GM19397 (cell line): ENCODE measurements around the gene ECPAS.
"Not testable (repeated sequence)": the region's sequence is repeated elsewhere in the genome, so short reads cannot be mapped to it uniquely, and the experiment has no call there.

Experiments used
- ATAC-seq: cut with Tn5 transposase; IDR thresholded peaks from one replicate; pipeline ENCODE4 v1.9.1; 2021; ENCODE audit warnings: mild to moderate bottlenecking, moderate library complexity; ENCODE audit not compliant: unreplicated experiment

ECPAS gene

DNA sequence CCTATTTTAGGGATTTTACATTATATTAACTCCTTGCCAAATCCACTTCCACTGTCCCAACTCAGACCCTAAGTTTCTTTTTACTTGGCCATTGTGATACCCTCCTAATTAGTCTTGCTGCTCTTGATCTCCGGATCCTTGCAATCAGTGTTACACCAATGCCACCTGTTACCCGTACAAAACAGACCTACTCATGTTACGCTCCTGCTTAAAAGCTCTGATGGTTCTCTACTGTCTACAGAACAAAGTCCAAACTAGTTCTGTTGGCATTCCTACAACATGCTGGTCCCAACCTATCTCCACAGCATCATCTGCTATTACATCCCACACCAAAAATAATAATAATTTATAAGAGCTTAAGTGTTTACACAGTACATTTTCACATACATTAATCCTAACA is 9.8 kb downstream of the ECPAS start:
- ATAC-seq: no peak

DNA sequence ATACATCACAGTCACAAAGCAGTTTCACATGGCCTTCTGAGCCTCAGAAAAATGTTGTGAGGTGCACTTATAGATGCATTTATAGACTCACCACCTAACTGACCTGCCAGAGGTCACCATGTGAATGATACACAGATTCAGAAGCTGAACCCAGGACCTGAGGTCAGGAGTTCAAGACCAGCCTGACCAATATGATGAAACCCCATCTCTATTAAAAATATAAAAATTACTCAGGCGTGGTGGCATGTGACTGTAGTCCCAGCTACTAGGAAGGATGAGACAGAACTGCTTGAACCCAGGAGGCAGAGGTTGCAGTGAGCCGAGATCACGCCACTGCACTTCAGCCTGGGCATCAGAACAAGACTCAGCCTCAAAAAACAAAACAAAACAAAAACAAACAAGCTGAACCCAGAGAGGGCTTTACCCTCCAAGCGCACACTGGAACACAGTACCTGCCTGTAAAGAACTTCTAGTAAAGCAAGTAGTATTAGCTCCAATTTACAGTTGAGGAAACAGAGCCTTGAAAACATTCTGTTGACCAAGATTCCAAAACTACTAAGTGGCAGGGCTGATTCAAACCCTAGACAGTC is 16.3 kb downstream of the ECPAS start:
- no peak for ATAC-seq

DNA sequence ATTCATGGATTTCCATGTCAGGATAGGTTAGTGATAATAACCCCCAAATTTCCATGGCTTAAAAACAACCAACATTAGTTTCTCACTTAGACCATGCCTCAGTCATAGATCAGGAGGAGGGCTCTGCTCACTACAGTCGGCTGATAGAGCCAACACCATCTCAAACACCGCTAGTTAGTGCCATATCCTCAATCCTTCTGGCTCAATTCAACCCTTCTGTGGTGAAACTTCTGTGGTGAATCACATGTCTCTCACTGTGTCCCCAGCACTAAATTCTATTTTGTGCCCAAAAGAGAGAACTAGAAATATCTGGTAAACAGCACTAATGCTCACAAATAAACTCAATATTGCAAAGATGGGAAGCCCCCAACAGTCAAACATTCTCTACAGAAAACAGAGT is 21.1 kb downstream of the ECPAS start:
- no peak for ATAC-seq

DNA sequence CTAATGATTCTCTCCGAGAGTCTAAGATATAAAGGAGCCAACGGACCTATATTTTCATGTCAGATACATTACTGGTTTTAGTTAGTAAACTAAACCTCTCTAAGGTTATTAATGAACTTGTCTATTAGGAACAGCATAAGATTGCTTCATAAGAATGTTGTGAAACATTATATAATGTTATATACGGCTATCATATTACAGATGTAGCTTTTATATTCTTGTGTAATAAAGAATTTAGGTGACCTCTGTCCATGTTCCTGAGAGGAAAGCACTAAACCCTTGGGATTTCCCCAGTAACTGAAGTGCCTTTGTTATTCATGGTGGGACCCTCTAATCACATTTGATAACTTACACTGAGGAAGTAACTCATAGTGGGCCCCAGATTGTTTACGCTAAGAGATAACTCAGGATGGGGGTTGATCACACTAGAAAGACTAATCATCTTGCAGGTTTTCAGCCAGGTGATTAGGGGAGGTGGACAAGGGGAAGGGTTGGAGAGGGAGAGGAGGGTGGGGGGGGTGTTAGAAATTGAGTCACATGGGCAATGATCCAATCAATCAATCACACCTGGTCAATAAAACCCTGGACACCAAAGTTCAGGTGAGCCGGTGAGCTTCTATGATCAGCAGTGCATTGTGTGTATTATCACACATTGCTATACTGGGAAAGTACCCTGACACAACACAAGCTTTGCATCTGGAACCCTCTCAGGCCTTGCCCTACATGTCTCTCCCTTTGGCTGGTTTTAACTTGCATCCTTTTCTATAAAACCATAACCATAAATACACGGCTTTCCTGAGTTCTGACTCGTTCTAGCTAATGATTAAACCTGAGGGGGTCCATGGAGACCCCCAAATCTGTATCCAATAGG is 25.8 kb downstream of the ECPAS start:
- ATAC-seq: no peak

DNA sequence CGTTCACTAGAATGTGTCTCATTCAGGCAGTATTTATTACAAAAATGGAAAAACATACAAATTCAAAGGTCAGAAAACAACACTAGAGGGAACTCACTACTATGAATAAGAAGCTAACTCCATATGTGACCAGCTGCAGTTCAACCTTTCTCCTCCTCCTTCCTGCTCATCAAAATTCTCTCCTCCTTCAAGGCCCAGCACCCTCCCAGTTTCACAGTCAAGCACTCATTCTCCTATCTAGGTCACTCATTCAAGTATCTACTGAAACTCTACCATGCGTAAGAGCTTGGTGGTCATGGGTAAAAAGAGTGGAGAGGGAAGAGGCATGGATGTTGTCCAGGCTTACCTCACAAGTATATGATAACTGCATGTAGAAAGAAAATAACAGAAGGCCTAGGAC is 27.7 kb downstream of the ECPAS start:
- no peak for ATAC-seq

DNA sequence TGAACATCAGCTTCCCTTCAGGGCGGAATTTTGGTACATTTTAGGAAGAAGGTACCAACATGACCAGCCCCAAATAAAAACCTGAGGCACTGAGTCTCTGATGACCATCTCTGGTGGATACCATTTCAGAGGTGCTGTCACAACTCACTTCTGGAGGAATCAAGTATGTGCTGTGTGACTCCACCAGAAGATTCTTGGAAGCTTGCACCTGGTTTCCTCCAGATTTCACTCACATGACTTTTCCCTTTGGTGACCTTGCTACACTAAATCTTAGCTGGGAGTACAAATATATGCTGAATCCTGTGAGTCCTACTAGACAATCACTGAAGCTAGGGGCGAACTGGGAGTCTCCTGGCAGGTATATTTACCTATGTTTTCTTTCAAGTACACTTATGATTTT is 28.5 kb downstream of the ECPAS start:
- no peak for ATAC-seq

DNA sequence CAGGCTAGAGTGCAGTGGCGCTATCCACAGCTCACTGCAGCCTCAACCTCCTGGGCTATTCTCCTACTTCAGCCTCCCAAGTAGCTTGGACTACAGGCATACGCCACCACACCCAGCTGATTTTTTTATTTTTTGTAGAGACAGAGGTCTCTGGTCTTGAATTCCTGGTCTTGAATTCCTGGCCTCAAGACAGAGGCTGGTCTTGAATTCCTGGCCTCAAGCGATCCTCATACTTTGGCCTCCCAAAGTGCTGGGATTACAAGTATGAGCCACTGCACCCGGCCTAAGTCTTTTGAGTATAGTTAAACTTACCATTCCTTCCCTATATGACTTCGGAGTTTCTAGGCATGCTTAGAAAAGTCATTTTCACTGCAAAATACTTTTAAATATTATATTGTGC is 29.4 kb downstream of the ECPAS start:
- no peak for ATAC-seq

DNA sequence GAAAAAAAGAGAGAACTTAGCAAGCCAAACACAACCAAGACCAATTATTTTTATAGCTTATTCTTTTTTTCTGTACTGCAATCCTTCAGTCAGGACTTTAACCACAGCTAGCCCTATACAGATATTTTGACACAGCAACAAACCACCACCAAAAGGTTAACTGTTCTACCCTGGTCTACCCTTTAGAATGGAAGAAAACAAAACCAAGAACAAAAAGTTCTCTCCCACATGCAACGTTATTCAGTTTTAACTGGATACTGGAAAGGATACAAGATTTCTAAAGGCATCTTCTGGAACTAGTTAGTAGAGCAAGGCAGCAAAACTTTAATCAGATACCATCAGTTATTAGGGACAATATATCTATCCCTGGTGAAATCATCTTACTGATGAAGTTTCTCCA is 32.6 kb downstream of the ECPAS start:
- no peak for ATAC-seq

DNA sequence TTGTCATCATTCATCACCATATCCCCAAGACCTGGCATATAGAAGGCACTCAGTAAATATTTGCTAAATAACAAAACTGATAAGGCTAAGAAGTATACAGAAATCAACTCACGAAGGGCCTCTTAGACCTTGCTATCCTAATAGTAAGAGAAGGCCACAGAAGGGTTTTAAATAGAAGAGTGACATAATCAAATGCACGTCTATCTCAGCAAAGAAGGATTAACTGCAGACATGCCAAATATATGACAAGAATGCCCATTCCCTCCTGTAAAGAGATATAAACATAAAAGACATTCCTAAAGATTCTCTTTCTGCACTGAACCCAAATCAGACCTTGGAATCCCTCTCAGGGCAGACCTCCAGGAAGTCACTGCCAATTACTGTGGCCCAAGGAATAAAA is 34.1 kb downstream of the ECPAS start:
- no peak for ATAC-seq

DNA sequence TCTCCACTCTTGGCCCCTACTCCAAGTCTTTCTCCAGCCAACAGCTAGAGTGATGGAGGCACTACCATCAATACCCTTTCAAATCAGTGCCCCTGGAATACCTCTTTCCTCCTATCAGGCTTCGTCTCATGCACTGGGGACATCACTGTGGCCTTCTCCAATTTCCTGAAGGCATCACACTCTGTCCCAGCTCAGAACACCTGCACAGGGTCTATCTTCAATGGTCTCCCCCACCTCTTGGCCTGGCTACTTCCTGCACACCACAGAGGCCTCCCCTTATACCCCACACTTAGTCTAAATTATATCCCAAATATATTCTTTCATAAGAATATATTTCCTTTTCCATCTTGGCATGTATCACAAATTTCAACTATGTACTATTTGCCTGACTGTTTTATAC is 34.5 kb downstream of the ECPAS start:
- ATAC-seq: no peak

DNA sequence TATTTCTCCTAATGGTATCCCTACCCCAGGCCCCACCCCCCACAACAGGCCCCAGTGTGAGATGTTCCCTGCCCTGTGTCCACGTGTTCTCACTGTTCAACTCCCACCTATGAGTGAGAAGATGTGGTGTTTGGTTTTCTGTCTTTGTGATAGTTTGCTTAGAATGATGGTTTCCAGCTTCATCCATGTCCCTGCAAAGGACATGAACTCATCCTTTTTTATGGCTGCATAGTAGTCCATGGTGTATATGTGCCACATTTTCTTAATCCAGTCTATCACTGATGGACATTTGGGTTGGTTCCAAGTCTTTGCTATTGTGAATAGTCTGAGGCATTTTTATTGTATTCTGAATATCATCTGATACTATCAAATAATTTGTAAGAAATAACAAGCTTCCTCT is 38.4 kb downstream of the ECPAS start:
- not testable (repeated sequence) for ATAC-seq

DNA sequence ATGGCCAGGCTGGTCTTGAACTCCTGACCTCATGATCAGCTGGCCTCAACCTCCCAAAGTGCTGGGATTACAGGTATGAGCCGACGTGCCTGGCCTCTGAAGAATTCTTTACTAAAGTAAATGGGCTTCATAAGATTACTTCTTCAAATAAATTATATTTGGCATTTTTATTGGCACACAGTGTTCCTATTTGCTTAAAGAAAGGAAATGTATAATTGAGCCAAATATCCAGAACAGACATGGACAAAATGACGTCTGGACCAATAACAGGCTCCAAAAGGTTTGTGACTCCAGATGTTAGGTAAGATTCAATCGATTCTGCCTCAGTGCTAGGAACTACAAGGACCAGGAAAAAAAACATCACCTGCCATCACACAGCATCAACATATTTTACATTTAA is 40.7 kb downstream of the ECPAS start:
- ATAC-seq: no peak

DNA sequence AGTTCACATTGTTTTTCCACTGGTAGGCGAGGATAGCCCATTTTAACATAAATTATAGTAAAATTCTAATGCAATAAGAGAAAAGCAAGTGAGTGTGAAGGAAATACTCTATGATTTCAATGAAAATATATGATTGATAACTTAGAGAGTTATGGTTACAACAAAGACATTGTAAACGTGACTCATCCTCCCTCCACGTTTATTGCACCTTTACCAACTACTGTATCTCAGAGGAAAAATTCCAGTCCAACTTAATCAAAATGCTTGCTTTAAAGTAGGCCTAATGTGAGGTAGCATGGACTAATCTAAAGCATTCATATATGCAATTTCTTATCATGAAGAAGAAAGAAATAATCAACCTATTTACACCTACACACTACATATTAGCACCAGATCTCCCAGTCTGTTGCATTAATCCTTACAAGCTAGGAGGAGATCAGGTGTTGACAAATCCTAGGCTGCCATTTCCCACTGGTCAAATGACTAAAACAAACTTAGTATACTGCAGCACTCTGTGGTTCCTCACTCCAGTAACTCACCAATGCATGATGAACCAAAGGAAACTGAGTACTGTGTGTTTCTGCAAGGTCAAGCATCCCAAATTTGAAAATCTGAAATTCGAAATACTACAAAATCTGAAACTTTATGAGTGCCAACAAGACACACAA is 41.7 kb downstream of the ECPAS start:
- no peak for ATAC-seq

DNA sequence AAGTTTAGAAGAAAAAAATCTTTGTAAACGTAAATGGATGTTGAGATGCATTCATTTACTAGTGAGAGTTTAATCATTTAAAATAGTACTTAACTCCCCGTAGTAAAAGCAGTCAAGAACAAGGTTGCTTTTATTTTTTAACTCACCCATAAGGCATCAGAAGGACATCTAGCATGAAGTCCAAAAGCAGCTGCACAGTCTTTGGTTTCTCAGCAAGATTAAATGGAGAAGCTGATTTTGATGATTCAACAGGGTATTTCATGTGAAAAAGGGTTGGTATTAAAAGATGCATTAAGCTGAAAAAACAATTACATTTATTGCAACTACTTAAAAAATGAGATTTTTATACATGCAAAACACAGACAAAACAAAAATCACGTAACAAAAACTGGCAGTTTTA is 44.0 kb downstream of the ECPAS start:
- no peak for ATAC-seq

DNA sequence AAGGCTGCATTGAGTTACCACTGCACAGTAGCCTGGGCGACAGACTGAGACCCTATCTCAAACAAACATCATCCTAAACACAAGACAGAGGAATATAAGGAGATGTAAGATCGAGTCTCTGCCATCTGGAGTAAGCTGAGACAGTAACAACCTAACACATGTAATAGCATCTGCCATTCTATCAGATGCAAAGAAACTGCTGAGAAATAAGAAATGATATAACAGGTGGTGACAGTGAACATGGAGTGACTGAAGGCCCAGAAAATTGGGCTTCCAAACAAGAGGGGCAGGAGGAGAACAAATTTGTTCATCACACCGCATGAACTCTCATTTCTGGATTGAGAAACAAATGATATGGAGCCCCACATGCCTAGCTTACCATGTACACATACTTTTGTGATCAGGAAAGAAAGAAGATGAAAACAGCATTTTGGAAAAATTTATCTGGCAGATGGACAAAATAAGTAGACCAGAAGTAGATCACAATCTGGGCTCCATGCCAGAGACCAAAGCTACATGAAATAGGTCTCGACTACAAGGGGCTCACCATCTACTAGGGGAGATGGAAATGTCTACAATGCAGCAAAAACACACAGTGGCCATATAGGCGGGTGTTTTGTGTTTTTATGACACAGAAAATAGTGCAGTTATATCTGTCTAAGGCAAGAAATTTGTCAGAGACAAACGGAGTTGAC is 45.5 kb downstream of the ECPAS start:
- ATAC-seq: no peak

DNA sequence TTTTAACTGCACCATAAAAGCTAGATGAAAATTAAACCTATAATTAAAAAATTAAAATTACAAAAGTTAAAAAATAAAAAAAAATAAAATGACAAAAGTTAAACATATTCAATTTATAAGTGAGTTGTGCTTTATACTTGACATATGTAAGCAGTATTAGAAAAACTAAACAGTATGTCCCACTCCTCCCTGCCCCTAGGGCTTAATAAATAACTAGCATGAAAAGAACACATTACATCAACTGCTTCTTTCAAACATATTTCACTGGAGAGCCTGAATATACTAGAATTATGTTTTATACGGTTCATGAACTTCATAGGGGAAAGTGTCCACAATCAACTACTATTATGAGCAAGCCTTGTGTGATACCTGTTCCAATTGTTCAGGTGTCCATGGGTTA is 47.6 kb downstream of the ECPAS start:
- ATAC-seq: no peak

DNA sequence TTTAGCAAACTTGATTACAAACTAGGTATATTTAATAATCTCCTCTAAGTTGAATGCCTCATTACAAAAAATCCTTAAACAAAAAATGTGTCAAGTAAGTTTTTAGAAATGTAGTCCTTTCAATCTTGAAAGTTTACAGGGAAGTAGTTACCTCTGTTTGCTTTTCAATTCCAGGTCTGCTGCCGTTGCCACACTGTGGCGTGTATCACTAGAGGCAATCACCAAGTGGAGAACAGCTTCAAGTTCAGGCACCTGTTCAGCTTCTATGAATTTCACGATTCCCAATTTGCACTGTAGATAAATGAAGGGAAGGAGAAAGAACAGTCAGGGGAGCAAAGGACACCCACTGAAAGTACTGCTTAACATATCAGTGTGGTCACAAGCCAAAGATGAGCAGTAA is 51.1 kb downstream of the ECPAS start:
- ATAC-seq: no peak

DNA sequence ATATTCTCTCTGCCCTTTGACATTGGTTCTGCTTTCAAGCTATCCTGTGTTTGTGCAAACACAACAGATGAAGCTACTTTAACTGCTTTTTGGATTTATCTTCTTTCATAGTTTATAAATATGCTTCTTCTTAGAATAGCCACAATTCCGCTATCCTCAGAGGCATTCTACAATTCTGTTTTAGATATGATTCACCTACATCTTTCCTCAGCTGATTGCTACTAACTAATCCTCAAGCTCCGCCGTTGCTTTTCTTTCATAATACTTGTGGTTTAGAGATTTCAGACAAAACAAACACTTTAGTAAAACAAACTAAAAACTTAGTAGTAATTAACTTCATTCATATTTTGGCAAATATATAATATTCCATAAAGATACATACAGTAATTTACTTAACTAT is 52.5 kb downstream of the ECPAS start:
- ATAC-seq: no peak

DNA sequence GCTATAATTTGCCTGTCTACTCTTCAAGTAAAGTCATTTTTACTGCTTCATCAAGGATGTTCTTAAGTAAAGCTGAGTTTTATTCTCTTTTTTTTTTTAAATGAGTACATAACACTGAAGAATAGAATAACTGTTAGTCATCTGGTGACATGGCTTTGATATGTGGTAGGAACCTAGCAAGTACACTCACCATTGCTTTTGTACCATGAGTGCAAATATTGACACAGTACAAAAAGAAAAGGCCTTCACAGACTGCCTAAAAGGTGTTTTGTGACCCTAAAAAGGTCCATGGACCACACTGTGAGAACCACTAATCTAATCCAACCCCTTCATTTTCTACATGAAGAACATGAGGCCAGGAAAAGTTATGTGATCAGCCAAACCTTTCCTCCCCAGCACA is 55.0 kb downstream of the ECPAS start:
- no peak for ATAC-seq

DNA sequence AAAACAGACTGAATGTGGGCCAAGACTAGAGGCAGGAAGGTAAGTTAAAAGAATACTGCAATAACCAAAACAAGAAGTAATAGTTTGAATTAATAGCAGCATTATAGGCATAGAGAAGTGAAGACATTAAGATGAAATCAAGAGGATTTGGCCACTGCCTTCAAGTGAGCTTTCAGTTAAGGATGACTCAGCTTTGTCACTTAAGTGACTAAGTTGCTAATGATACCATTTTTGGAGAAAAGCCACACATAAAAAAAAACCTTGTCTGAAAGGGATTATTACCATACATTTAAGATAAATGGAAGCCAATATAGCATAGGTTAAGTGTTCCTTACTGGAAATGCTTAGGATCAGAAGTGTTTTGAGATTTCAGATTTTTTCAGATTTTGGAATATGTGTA is 57.0 kb downstream of the ECPAS start:
- no peak for ATAC-seq

DNA sequence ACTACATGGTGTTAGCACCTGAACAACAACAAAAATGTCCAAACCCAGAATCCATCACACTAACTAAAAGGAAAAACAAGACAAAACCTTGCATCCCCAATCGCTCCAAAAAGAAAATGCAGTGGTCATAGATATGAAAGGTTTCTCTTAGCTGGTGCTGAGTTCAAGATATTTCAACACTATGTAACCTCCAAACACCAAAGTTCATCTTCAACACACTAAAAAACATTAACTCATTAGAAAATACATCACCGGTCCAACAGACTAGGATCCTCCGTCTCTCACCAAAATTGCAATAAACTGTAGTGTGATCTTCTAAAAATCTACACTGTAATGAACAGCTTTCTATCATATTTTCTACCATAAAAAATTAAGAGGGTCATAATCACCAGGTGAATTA is 60.8 kb downstream of the ECPAS start:
- ATAC-seq: no peak

DNA sequence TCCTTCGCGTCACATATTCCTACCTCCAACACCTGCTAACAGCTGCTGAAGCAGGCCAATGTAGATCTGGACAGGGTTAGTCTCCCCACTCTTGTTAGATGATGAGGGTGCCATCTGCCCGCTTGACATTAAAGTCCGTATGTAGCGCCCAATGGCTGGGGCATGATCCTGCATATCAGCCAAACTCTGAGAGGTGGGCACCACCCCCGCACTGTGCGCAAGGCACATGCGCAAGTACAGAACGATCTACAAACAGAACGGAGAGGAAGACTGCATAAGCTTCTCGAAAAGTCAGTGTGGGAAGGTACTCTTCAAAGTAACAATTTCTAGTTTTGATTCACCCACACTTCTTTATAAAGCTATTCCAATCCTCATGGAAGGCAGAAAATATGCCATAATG is 69.8 kb downstream of the ECPAS start:
- ATAC-seq: no peak
